ENCODE measurements around the gene ZNF836. TPM values are rescaled to one million over a fixed set of nuclear protein-coding genes. Genes with fewer than 3 reads are reported as not detected.

ZNF836 gene
- total and polyA plus RNA-seq, 11 donors: 3.0 to 11.0 (median 7.1) TPM

- Histone ChIP-seq H3K27me3 (no peaks in the 10 kb centered on the region), H3K9me3 (no peaks in the 10 kb centered on the region), H3K27ac (peak overlapping the region; percentile 95 to 100 (median 98)), H3K4me1 (peaks cover 15 to 61% (median 51%) of the 10 kb centered on the region in 12 donors), H3K36me3 (peaks cover 0 to 28% (median 17%) of the 10 kb centered on the region in 9 donors), H3K4me3 (peak overlapping the region; percentile 55 to 97 (median 90))
- DNase-seq (peak; percentile 41 to 67 (median 52)), ATAC-seq (peak in 2 of 4 donors; percentile 0 to 13)
- 3 to 5% (median 4%) methylated on average over 29 to 40 of the region's 40 CpGs for WGBS, 4 donors
- intact Hi-C loops (cut with DNase I): loop anchor here in 4 of 10 donors (1.0 to 10.0 kb wide), 4 partner anchors 51 to 56 kb away; partner anchors contain the start of gene ZNF616 (in 4 of the 4)
- TF ChIP-seq CTCF (IDR thresholded peaks at IDR 0.05) (no peak), POLR2A (IDR thresholded peaks at IDR 0.05) (no peak)
Measured at GRCh38 chr19:52190487-52191293, 19.3 kb upstream of the ZNF836 start.

- WGBS, 4 donors: 0 to 1% (median 0%) methylated on average over 36 to 70 of the region's 70 CpGs
- intact Hi-C loops (cut with DNase I): loop anchor here in 9 of 10 donors (1.0 to 10.0 kb wide), 8 partner anchors 19 to 55 kb away; partner anchors contain the start of genes ZNF616 (in 5 of the 9) and ZNF836 (in 3 of the 9)
- H3K9me3 ChIP-seq: no peaks in the 10 kb centered on the region
Measured at GRCh38 chr19:52189735-52190486, 18.5 kb upstream of the ZNF836 start, which contains the start of gene PPP2R1A. Gene PPP2R1A (plus strand): TSS chr19:52190052. CDS start chr19:52190097, 45 bp downstream.

GRCh38 chr19:52188822-52189734 is 17.7 kb upstream of the ZNF836 start:
- Histone ChIP-seq H3K27me3 (no peaks in the 10 kb centered on the region), H3K9me3 (no peaks in the 10 kb centered on the region), H3K4me1 (peaks cover 5 to 45% (median 35%) of the 10 kb centered on the region in 12 donors), H3K4me3 (peak overlapping the region; percentile 9 to 96 (median 52)), H3K27ac (peak overlapping the region; percentile 73 to 100 (median 90)), H3K36me3 (peaks cover 0 to 22% (median 7%) of the 10 kb centered on the region in 9 donors)
- intact Hi-C loops (cut with DNase I): loop anchor here in 7 of 10 donors (1.0 to 5.0 kb wide), 5 partner anchors 18 to 50 kb away; partner anchors contain the start of genes ZNF836 (in 3 of the 7) and ZNF616 (in 1 of the 7)
- WGBS, 4 donors: 0 to 2% (median 2%) methylated on average over 32 of the region's 32 CpGs
- peak in 3 of 5 donors; percentile 86 to 100 (median 99) for DNase-seq
- peak; percentile 0 to 29 (median 10) for ATAC-seq
- peak in 2 of 12 donors; percentile 7 to 17 for TF ChIP-seq CTCF (IDR thresholded peaks at IDR 0.05)
- TF ChIP-seq POLR2A (IDR thresholded peaks at IDR 0.05): peak in 1 of 2 donors; percentile 64

More at GRCh38 chr19:52189735-52190486, 18.5 kb upstream of the ZNF836 start, which contains the start of gene PPP2R1A:
- H3K27me3 ChIP-seq: no peaks in the 10 kb centered on the region
- TF ChIP-seq POLR2A (IDR thresholded peaks at IDR 0.05): peak; percentile 60 to 61
- TF ChIP-seq CTCF (IDR thresholded peaks at IDR 0.05): peak in 1 of 12 donors; percentile 6
- peak within 1 kb of the TSS; percentile 55 to 97 (median 90) for H3K4me3 ChIP-seq
- H3K4me1 ChIP-seq: peaks cover 14 to 54% (median 43%) of the 10 kb centered on the region in 12 donors
- DNase-seq: peak; percentile 98 to 100 (median 100)
- peak; percentile 88 to 97 (median 94) for ATAC-seq
- H3K27ac ChIP-seq: peak within 1 kb of the TSS; percentile 95 to 100 (median 98)
- H3K36me3 ChIP-seq: peaks cover 0 to 22% (median 9%) of the 10 kb centered on the region in 9 donors

Data from heart left ventricle (tissue), 16 donors.